HG02973 (cell line): Measurements from ENCODE around the gene SV2B.
"Not testable (repeated sequence)": the region's sequence is repeated elsewhere in the genome, so short reads cannot be mapped to it uniquely, and the experiment has no call there.

Source experiments
- ATAC-seq: cut with Tn5 transposase; IDR thresholded peaks from one replicate; pipeline ENCODE4 v1.9.1; 2021; ENCODE audit warnings: moderate library complexity; ENCODE audit not compliant: unreplicated experiment

Gene SV2B

GRCh38 chr15:91099995-91100813 lies at the start of gene SV2B:
SV2B (plus strand) TSS chr15:91100257; CDS start chr15:91226264, 126,007 bp downstream.
- peak; percentile 62 for ATAC-seq

- ATAC-seq: no peak
These were observed 48.8 kb upstream of the SV2B start for GRCh38 chr15:91051248-91051647.

- no peak for ATAC-seq
These were observed 45.2 kb upstream of the SV2B start for GRCh38 chr15:91054816-91055215.

- ATAC-seq: no peak
These were observed 44.3 kb upstream of the SV2B start for GRCh38 chr15:91055548-91056331.

- no peak for ATAC-seq
These were observed 38.8 kb upstream of the SV2B start for GRCh38 chr15:91061230-91061629.

- no peak for ATAC-seq
These were observed 38.1 kb upstream of the SV2B start for GRCh38 chr15:91061997-91062396.

- ATAC-seq: no peak
These were observed 34.6 kb upstream of the SV2B start for GRCh38 chr15:91065505-91065904.

GRCh38 chr15:91067036-91067435 lies 33.0 kb upstream of the SV2B start:
- ATAC-seq: no peak

GRCh38 chr15:91068436-91068835 lies 31.6 kb upstream of the SV2B start:
- ATAC-seq: no peak

GRCh38 chr15:91068966-91069365 lies 31.1 kb upstream of the SV2B start:
- ATAC-seq: no peak

- ATAC-seq: no peak
These were observed 29.2 kb upstream of the SV2B start for GRCh38 chr15:91070872-91071271.

- no peak for ATAC-seq
These were observed 27.9 kb upstream of the SV2B start for GRCh38 chr15:91072161-91072560.

GRCh38 chr15:91073077-91073476 lies 27.0 kb upstream of the SV2B start:
- ATAC-seq: no peak

GRCh38 chr15:91073768-91074167 lies 26.3 kb upstream of the SV2B start:
- no peak for ATAC-seq

GRCh38 chr15:91075739-91076138 lies 24.3 kb upstream of the SV2B start:
- no peak for ATAC-seq

- ATAC-seq: no peak
These were observed 23.0 kb upstream of the SV2B start for GRCh38 chr15:91077029-91077428.

GRCh38 chr15:91093866-91094265 lies 6.2 kb upstream of the SV2B start:
- ATAC-seq: not testable (repeated sequence)

- ATAC-seq: no peak
These were observed 1.6 kb upstream of the SV2B start for GRCh38 chr15:91098451-91098850.

- peak; percentile 14 for ATAC-seq
These were observed 452 bp upstream of the SV2B start for GRCh38 chr15:91099616-91099994.

- ATAC-seq: peak; percentile 25
These were observed 954 bp downstream of the SV2B start for GRCh38 chr15:91100814-91101607.

- no peak for ATAC-seq
These were observed 1.5 kb downstream of the SV2B start for GRCh38 chr15:91101608-91101920.
